ENCODE measurements around the gene CCDC122. TPM values are rescaled to one million over a fixed set of nuclear protein-coding genes. Genes with fewer than 3 reads are reported as not detected.
A peak's percentile ranks its signal among the peaks of the same experiment; 100 is the strongest.

Gene CCDC122
- total RNA-seq, 4 donors from 2014 or later = 0.60 to 9.5 (median 5.6) TPM; not detected in 1

DNA sequence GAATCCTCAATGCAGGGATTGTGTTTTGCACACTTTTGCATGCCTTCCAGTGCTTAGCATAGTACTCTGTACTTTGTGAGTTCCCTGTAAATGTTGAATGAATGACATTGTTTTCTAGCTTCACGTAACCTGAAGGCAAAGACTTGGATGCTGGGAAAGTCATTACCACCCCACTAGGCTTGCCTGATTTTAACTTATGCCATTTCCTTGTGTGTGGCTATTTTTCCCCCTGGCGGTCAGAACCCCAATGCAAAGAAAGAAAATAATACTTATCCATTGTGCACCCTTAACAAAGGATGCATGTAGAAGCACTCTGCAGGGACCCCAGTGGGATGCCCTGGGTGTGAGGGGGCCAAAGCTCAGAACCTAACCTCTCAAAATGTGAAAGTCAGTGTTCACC lies 91.5 kb downstream of the CCDC122 start:
- TF ChIP-seq CTCF (IDR thresholded peaks at IDR 0.05) (peak in 2 of 5 experiments; percentile 25 to 47), POLR2A (IDR thresholded peaks at IDR 0.05) (no peak)
- WGBS, 2 donors (ENCODE audit: low coverage in 1 of 2) = 63% methylated on average over 2 of the region's 2 CpGs; no CpG with 5 or more reads in 1 of the 2 donors
- H3K4me3 ChIP-seq = no peak overlapping the region
- in situ Hi-C loops (cut with MboI; ENCODE audit: low pct_ligation_motif_present in 1 of 4, low pct_unique_long_range_greater_than_20kb in 1 of 4, low sequenced_read_pairs in 3 of 4) (loop anchor here (25.0 kb wide), 1 partner anchor 701 kb away; no protein-coding TSS in a partner anchor), intact Hi-C loops (cut with DNase I; ENCODE audit: low total_unique reads) (no loop called here)
- peak overlapping the region in 2 of 4 donors; percentile 87 to 92 for H3K27ac ChIP-seq
- peaks cover 41% of the 10 kb centered on the region for H3K27me3 ChIP-seq
- no peaks in the 10 kb centered on the region for H3K36me3 ChIP-seq
- H3K4me1 ChIP-seq = peaks cover 0 to 29% (median 21%) of the 10 kb centered on the region in 4 donors
- no peak for DNase-seq
- H3K9me3 ChIP-seq = no peaks in the 10 kb centered on the region

DNA sequence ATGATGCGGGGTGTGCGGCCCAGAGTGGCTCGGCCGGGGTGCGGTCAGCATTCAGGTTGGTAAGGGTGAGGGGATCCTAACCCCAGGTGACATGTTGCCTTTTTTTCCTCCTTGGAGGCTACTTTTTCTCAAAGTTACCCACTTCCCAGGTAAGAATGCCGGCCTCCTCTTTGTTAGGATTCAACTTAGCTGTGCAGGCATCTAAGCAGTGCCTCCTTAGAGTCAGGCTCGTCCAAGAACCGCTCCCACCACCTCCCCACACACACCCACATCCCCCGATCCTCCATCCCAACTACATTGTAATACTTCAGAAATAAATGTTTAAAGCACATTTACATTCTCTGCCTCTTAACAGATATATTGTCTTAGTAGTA lies 92.0 kb downstream of the CCDC122 start:
- H3K27me3 ChIP-seq = peaks cover 41% of the 10 kb centered on the region
- in situ Hi-C loops (cut with MboI; ENCODE audit: low pct_ligation_motif_present in 1 of 4, low pct_unique_long_range_greater_than_20kb in 1 of 4, low sequenced_read_pairs in 3 of 4) = loop anchor here (25.0 kb wide), 1 partner anchor 700 kb away; no protein-coding TSS in a partner anchor

GRCh38 chr13:43786766-43787517 lies 92.6 kb downstream of the CCDC122 start, which contains the start of gene ENOX1:
Gene ENOX1 (minus strand): TSS chr13:43786972.
- DNase-seq = peak; percentile 38
- Histone ChIP-seq H3K4me3 (peak within 1 kb of the TSS; percentile 49 to 81 (median 64)), H3K27ac (peak within 1 kb of the TSS; percentile 80 to 92 (median 85)), H3K4me1 (peaks cover 0 to 29% (median 21%) of the 10 kb centered on the region in 4 donors), H3K27me3 (peaks cover 41% of the 10 kb centered on the region), H3K36me3 (no peaks in the 10 kb centered on the region), H3K9me3 (no peaks in the 10 kb centered on the region)
- TF ChIP-seq POLR2A (IDR thresholded peaks at IDR 0.05) (no peak), POLR2AphosphoS5 (IDR thresholded peaks at IDR 0.05) (no peak), CTCF (IDR thresholded peaks at IDR 0.05) (peak in 1 of 5 experiments; percentile 15), EP300 (IDR thresholded peaks at IDR 0.05; ENCODE audit: low read depth) (no peak)
- in situ Hi-C loops (cut with MboI; ENCODE audit: low pct_ligation_motif_present in 1 of 4, low pct_unique_long_range_greater_than_20kb in 1 of 4, low sequenced_read_pairs in 3 of 4) = loop anchor here (25.0 kb wide), 1 partner anchor 700 kb away; no protein-coding TSS in a partner anchor
- intact Hi-C loops (cut with DNase I; ENCODE audit: low total_unique reads) = no loop called here
- WGBS, 2 donors (ENCODE audit: low coverage in 1 of 2) = 2% methylated on average over 89 of the region's 93 CpGs; no CpG with 5 or more reads in 1 of the 2 donors

More for the DNA sequence above, 92.0 kb downstream of the CCDC122 start:
- TF ChIP-seq CTCF (IDR thresholded peaks at IDR 0.05) = no peak
- no peak for TF ChIP-seq POLR2A (IDR thresholded peaks at IDR 0.05)
- no peak for TF ChIP-seq POLR2AphosphoS5 (IDR thresholded peaks at IDR 0.05)
- no peak for TF ChIP-seq EP300 (IDR thresholded peaks at IDR 0.05; ENCODE audit: low read depth)
- H3K4me3 ChIP-seq = peak overlapping the region; percentile 49 to 81 (median 64)
- H3K4me1 ChIP-seq = peaks cover 0 to 29% (median 21%) of the 10 kb centered on the region in 4 donors
- H3K36me3 ChIP-seq = no peaks in the 10 kb centered on the region
- no peak for DNase-seq
- peak overlapping the region; percentile 80 to 92 (median 85) for H3K27ac ChIP-seq
- H3K9me3 ChIP-seq = no peaks in the 10 kb centered on the region
- 24 to 28% methylated on average over 3 to 9 of the region's 9 CpGs for WGBS, 2 donors (ENCODE audit: low coverage in 1 of 2)
- intact Hi-C loops (cut with DNase I; ENCODE audit: low total_unique reads) = no loop called here

- peak overlapping the region; percentile 49 to 81 (median 64) for H3K4me3 ChIP-seq
- WGBS, 2 donors (ENCODE audit: low coverage in 1 of 2) = 2% methylated on average over 23 of the region's 28 CpGs; no CpG with 5 or more reads in 1 of the 2 donors
- peak overlapping the region; percentile 80 to 92 (median 85) for H3K27ac ChIP-seq
- H3K9me3 ChIP-seq = no peaks in the 10 kb centered on the region
- no peak for DNase-seq
- peaks cover 0 to 29% (median 21%) of the 10 kb centered on the region in 4 donors for H3K4me1 ChIP-seq
- no peak for TF ChIP-seq POLR2AphosphoS5 (IDR thresholded peaks at IDR 0.05)
- no peak for TF ChIP-seq POLR2A (IDR thresholded peaks at IDR 0.05)
- no peak for TF ChIP-seq EP300 (IDR thresholded peaks at IDR 0.05; ENCODE audit: low read depth)
- TF ChIP-seq CTCF (IDR thresholded peaks at IDR 0.05) = no peak
- no peaks in the 10 kb centered on the region for H3K36me3 ChIP-seq
- peaks cover 41% of the 10 kb centered on the region for H3K27me3 ChIP-seq
- in situ Hi-C loops (cut with MboI; ENCODE audit: low pct_ligation_motif_present in 1 of 4, low pct_unique_long_range_greater_than_20kb in 1 of 4, low sequenced_read_pairs in 3 of 4) (loop anchor here (25.0 kb wide), 1 partner anchor 699 kb away; no protein-coding TSS in a partner anchor), intact Hi-C loops (cut with DNase I; ENCODE audit: low total_unique reads) (no loop called here)
These were observed 93.1 kb downstream of the CCDC122 start for GRCh38 chr13:43786472-43786765.
